Stimulated activated CD4-positive, alpha-beta T cell treated with anti-CD3 and anti-CD28 coated beads, Interleukin-12 subunit alpha, Interleukin-12 subunit beta, amount 100 ng/mL, for 24 hours (primary cell): Measurements from ENCODE around the gene PPARD.

ENCODE experiments used
- DNase-seq, 2 experiments: peaks; one replicate each; pipeline ENCODE4 v3.0.0-alpha.2; 2020; ENCODE audit warnings: low read depth in 2 of 2

PPARD gene

GRCh38 chr6:35354361-35355135 lies 12.2 kb downstream of the PPARD start:
- DNase-seq, result no peak

- DNase-seq, result no peak
These were observed 14.0 kb downstream of the PPARD start for GRCh38 chr6:35356391-35356790.

GRCh38 chr6:35357677-35358076 lies 15.3 kb downstream of the PPARD start:
- no peak for DNase-seq

- DNase-seq, result no peak
These were observed 15.7 kb downstream of the PPARD start for GRCh38 chr6:35358086-35358485.

- no peak for DNase-seq
These were observed 17.0 kb downstream of the PPARD start for GRCh38 chr6:35359346-35359743.

GRCh38 chr6:35359744-35360348 lies 17.5 kb downstream of the PPARD start:
- no peak for DNase-seq

GRCh38 chr6:35360349-35361138 lies 18.2 kb downstream of the PPARD start:
- no peak for DNase-seq

- no peak for DNase-seq
These were observed 19.8 kb downstream of the PPARD start for GRCh38 chr6:35362200-35362599.

- no peak for DNase-seq
These were observed 21.0 kb downstream of the PPARD start for GRCh38 chr6:35363293-35363750.

GRCh38 chr6:35365594-35366203 lies 23.3 kb downstream of the PPARD start:
- DNase-seq, result no peak

GRCh38 chr6:35366204-35366596 lies 23.8 kb downstream of the PPARD start:
- DNase-seq, result no peak

GRCh38 chr6:35367646-35368037 lies 25.3 kb downstream of the PPARD start:
- no peak for DNase-seq

- DNase-seq, result peak in 1 of 2 experiments; percentile 22
These were observed 25.9 kb downstream of the PPARD start for GRCh38 chr6:35368038-35368887.

GRCh38 chr6:35370124-35370741 lies 27.9 kb downstream of the PPARD start:
- peak in 1 of 2 experiments; percentile 35 for DNase-seq

- no peak for DNase-seq
These were observed 28.6 kb downstream of the PPARD start for GRCh38 chr6:35370785-35371493.

GRCh38 chr6:35371494-35372262 lies 29.3 kb downstream of the PPARD start:
- no peak for DNase-seq

GRCh38 chr6:35372633-35373032 lies 30.3 kb downstream of the PPARD start:
- DNase-seq, result no peak

- DNase-seq, result no peak
These were observed 33.9 kb downstream of the PPARD start for GRCh38 chr6:35376281-35376680.

GRCh38 chr6:35377002-35377401 lies 34.6 kb downstream of the PPARD start:
- DNase-seq, result no peak
